Activated CD4-positive, alpha-beta T cell treated with anti-CD3 and anti-CD28 coated beads for 36 hours (primary cell): ENCODE results near the gene CALHM2. TPM values are rescaled to one million over a fixed set of nuclear protein-coding genes. Genes with fewer than 3 reads are reported as not detected.
A peak's percentile ranks its signal among the peaks of the same experiment; 100 is the strongest.

Source experiments
- ATAC-seq: fragments of 200-7000 bp; cut with Tn5 transposase; one replicate; pipeline ENCODE4 v1.10.0; 2021; ENCODE audit warnings: mild to moderate bottlenecking, moderate library complexity
- CTCF ChIA-PET: fragments of 350-600 bp; sonication (Branson Sonifier 250); formaldehyde crosslinking; loops from one replicate; lab custom pipeline; 2021; ENCODE audit warnings: antibody characterized with exemption; lab: Charles Lee
- POLR2A ChIA-PET: fragments of 350-600 bp; sonication (Branson Sonifier 250); formaldehyde crosslinking; loops from one replicate; lab custom pipeline; 2021; ENCODE audit warnings: antibody characterized with exemption, inconsistent platforms; lab: Charles Lee
- DNase-seq: peaks from one replicate; pipeline ENCODE4 v3.0.0-alpha.2; 2020
- H3K27ac Mint-ChIP-seq: one replicate; pipeline ENCODE4 v1.8.0; 2021; ENCODE audit warnings: mixed read lengths
- H3K27me3 Mint-ChIP-seq: one replicate; pipeline ENCODE4 v1.8.0; 2021; ENCODE audit warnings: mixed read lengths
- H3K36me3 Mint-ChIP-seq: one replicate; pipeline ENCODE4 v1.8.0; 2021; ENCODE audit warnings: low read depth, mixed read lengths
- H3K4me1 Mint-ChIP-seq: one replicate; pipeline ENCODE4 v1.8.0; 2021; ENCODE audit warnings: mixed read lengths
- H3K4me3 Mint-ChIP-seq: one replicate; pipeline ENCODE4 v1.8.0; 2021; ENCODE audit warnings: mild to moderate bottlenecking, moderate library complexity, mixed read lengths
- H3K9me3 Mint-ChIP-seq: one replicate; pipeline ENCODE4 v1.8.0; 2021; ENCODE audit warnings: low read depth, mixed read lengths
- intact Hi-C, 2 experiments: fragments of 100-400 bp; cut with DNase I in 1 of 2; cut with micrococcal nuclease in 1 of 2; formaldehyde crosslinking; loops; one replicate each; pipeline versions ENCODE4 v1.14.2 to v1.15.1; 2022 to 2024; cut with DNase I, micrococcal nuclease
- total RNA-seq, 2 experiments: library from RNA; stranded (reverse); gene quantifications; one replicate each; pipeline ENCODE4 v1.2.3, GENCODE V29; 2021

Gene CALHM2
- total RNA-seq, 2 experiments from 2014 or later: 10.1 to 12.0 TPM

- H3K27me3 Mint-ChIP-seq: no peaks in the 10 kb centered on the region
- no peaks in the 10 kb centered on the region for H3K9me3 Mint-ChIP-seq
- ChIA-PET CTCF (interaction anchor here (0.7 to 1.2 kb wide), 3 partner anchors 33 to 406 kb away, joined by 3 to 4 read pairs (median 4); no protein-coding TSS in a partner anchor), POLR2A (no interaction called here)
- DNase-seq (no peak), ATAC-seq (no peak)
- peaks cover 34% of the 10 kb centered on the region for H3K36me3 Mint-ChIP-seq
- intact Hi-C loops: loop anchor here in 1 of 2 experiments (2.0 kb wide), 1 partner anchor 33 kb away; no protein-coding TSS in a partner anchor
- H3K27ac Mint-ChIP-seq: peak overlapping the region; percentile 48
- H3K4me1 Mint-ChIP-seq: peaks cover 40% of the 10 kb centered on the region
- H3K4me3 Mint-ChIP-seq: peak overlapping the region; percentile 34
These were observed 2.7 kb downstream of the CALHM2 start for GRCh38 chr10:103449208-103450144.

- CTCF ChIA-PET: interaction anchor here (0.7 to 1.2 kb wide), 2 partner anchors 34 to 207 kb away, joined by 3 to 4 read pairs; no protein-coding TSS in a partner anchor
- peaks cover 38% of the 10 kb centered on the region for H3K36me3 Mint-ChIP-seq
- intact Hi-C loops: no loop called here
These were observed 3.4 kb downstream of the CALHM2 start for GRCh38 chr10:103448746-103449145.

GRCh38 chr10:103447187-103447586 is 5.0 kb downstream of the CALHM2 start:
- DNase-seq: no peak
- no peak overlapping the region for H3K4me3 Mint-ChIP-seq
- H3K36me3 Mint-ChIP-seq: peaks cover 47% of the 10 kb centered on the region
- H3K27me3 Mint-ChIP-seq: no peaks in the 10 kb centered on the region
- no peak for ATAC-seq
- no peak overlapping the region for H3K27ac Mint-ChIP-seq
- H3K4me1 Mint-ChIP-seq: peaks cover 33% of the 10 kb centered on the region
- intact Hi-C loops: no loop called here
- ChIA-PET POLR2A (no interaction called here), CTCF (interaction anchor here (1.2 to 1.7 kb wide), 2 partner anchors 39 to 529 kb away, joined by 4 to 9 read pairs; partner anchors contain the start of gene CNNM2)
- no peaks in the 10 kb centered on the region for H3K9me3 Mint-ChIP-seq

More at GRCh38 chr10:103448746-103449145, 3.4 kb downstream of the CALHM2 start:
- no peaks in the 10 kb centered on the region for H3K9me3 Mint-ChIP-seq
- peak overlapping the region; percentile 66 for H3K27ac Mint-ChIP-seq
- ATAC-seq (no peak), DNase-seq (no peak)
- H3K4me3 Mint-ChIP-seq: no peak overlapping the region
- H3K27me3 Mint-ChIP-seq: no peaks in the 10 kb centered on the region
- peaks cover 40% of the 10 kb centered on the region for H3K4me1 Mint-ChIP-seq
- POLR2A ChIA-PET: no interaction called here

GRCh38 chr10:103445767-103446567 is 6.2 kb downstream of the CALHM2 start:
- peaks cover 53% of the 10 kb centered on the region for H3K36me3 Mint-ChIP-seq
- no peaks in the 10 kb centered on the region for H3K9me3 Mint-ChIP-seq
- peaks cover 28% of the 10 kb centered on the region for H3K4me1 Mint-ChIP-seq
- no peak for DNase-seq
- intact Hi-C loops: no loop called here
- no peak overlapping the region for H3K27ac Mint-ChIP-seq
- CTCF ChIA-PET: interaction anchor here (0.7 to 1.7 kb wide), 3 partner anchors 40 to 528 kb away, joined by 3 to 9 read pairs (median 4); partner anchors contain the start of gene CNNM2
- no peaks in the 10 kb centered on the region for H3K27me3 Mint-ChIP-seq
- no peak overlapping the region for H3K4me3 Mint-ChIP-seq
- ATAC-seq: no peak
- POLR2A ChIA-PET: no interaction called here

- H3K27ac Mint-ChIP-seq: no peak overlapping the region
- DNase-seq (no peak), ATAC-seq (no peak)
- peaks cover 22% of the 10 kb centered on the region for H3K4me1 Mint-ChIP-seq
- POLR2A ChIA-PET: no interaction called here
- CTCF ChIA-PET: no interaction called here
- H3K36me3 Mint-ChIP-seq: peaks cover 59% of the 10 kb centered on the region
- no peak overlapping the region for H3K4me3 Mint-ChIP-seq
- intact Hi-C loops: no loop called here
- H3K9me3 Mint-ChIP-seq: no peaks in the 10 kb centered on the region
- H3K27me3 Mint-ChIP-seq: no peaks in the 10 kb centered on the region
These were observed 6.8 kb downstream of the CALHM2 start for GRCh38 chr10:103445366-103445765.

- intact Hi-C loops: no loop called here
- Mint-ChIP-seq H3K36me3 (peaks cover 62% of the 10 kb centered on the region), H3K4me1 (peaks cover 13% of the 10 kb centered on the region), H3K9me3 (no peaks in the 10 kb centered on the region), H3K27ac (no peak overlapping the region), H3K27me3 (no peaks in the 10 kb centered on the region), H3K4me3 (no peak overlapping the region)
- CTCF ChIA-PET: no interaction called here
- POLR2A ChIA-PET: no interaction called here
- ATAC-seq (no peak), DNase-seq (no peak)
These were observed 7.7 kb downstream of the CALHM2 start for GRCh38 chr10:103444478-103444877.

- H3K27ac Mint-ChIP-seq: no peak overlapping the region
- peaks cover 5% of the 10 kb centered on the region for H3K4me1 Mint-ChIP-seq
- DNase-seq (no peak), ATAC-seq (no peak)
- POLR2A ChIA-PET: no interaction called here
- no peak overlapping the region for H3K4me3 Mint-ChIP-seq
- CTCF ChIA-PET: interaction anchor here (1.4 kb wide), 1 partner anchor 28 kb away, joined by 4 read pairs; no protein-coding TSS in a partner anchor
- no peaks in the 10 kb centered on the region for H3K27me3 Mint-ChIP-seq
- H3K9me3 Mint-ChIP-seq: no peaks in the 10 kb centered on the region
- intact Hi-C loops: no loop called here
- H3K36me3 Mint-ChIP-seq: peaks cover 62% of the 10 kb centered on the region
These were observed 8.5 kb downstream of the CALHM2 start for GRCh38 chr10:103443475-103444185.

- intact Hi-C loops: no loop called here
- POLR2A ChIA-PET: no interaction called here
- H3K4me1 Mint-ChIP-seq: no peaks in the 10 kb centered on the region
- DNase-seq (no peak), ATAC-seq (no peak)
- no peaks in the 10 kb centered on the region for H3K27me3 Mint-ChIP-seq
- CTCF ChIA-PET: interaction anchor here (1.0 to 1.4 kb wide), 3 partner anchors 26 to 41 kb away, joined by 3 to 4 read pairs (median 4); no protein-coding TSS in a partner anchor
- peaks cover 61% of the 10 kb centered on the region for H3K36me3 Mint-ChIP-seq
- no peaks in the 10 kb centered on the region for H3K9me3 Mint-ChIP-seq
- no peak overlapping the region for H3K27ac Mint-ChIP-seq
- no peak overlapping the region for H3K4me3 Mint-ChIP-seq
These were observed 10.1 kb downstream of the CALHM2 start for GRCh38 chr10:103442031-103442461.

GRCh38 chr10:103441611-103442010 is 10.6 kb downstream of the CALHM2 start:
- ChIA-PET CTCF (interaction anchor here (1.0 to 1.2 kb wide), 2 partner anchors 33 to 41 kb away, joined by 3 to 4 read pairs; no protein-coding TSS in a partner anchor), POLR2A (no interaction called here)

GRCh38 chr10:103441206-103441605 is 11.0 kb downstream of the CALHM2 start:
- H3K36me3 Mint-ChIP-seq: peaks cover 65% of the 10 kb centered on the region
- H3K9me3 Mint-ChIP-seq: no peaks in the 10 kb centered on the region
- no peaks in the 10 kb centered on the region for H3K27me3 Mint-ChIP-seq
- H3K4me3 Mint-ChIP-seq: no peak overlapping the region
- no peak for ATAC-seq
- POLR2A ChIA-PET: no interaction called here
- intact Hi-C loops: no loop called here
- DNase-seq: no peak
- H3K27ac Mint-ChIP-seq: no peak overlapping the region
- CTCF ChIA-PET: no interaction called here
- H3K4me1 Mint-ChIP-seq: no peaks in the 10 kb centered on the region

More at GRCh38 chr10:103441611-103442010, 10.6 kb downstream of the CALHM2 start:
- intact Hi-C loops: no loop called here
- H3K9me3 Mint-ChIP-seq: no peaks in the 10 kb centered on the region
- H3K27ac Mint-ChIP-seq: no peak overlapping the region
- ATAC-seq (no peak), DNase-seq (no peak)
- no peak overlapping the region for H3K4me3 Mint-ChIP-seq
- peaks cover 65% of the 10 kb centered on the region for H3K36me3 Mint-ChIP-seq
- no peaks in the 10 kb centered on the region for H3K4me1 Mint-ChIP-seq
- H3K27me3 Mint-ChIP-seq: no peaks in the 10 kb centered on the region
